Thyroid gland (tissue), 4 donors: ENCODE data around the gene NIP7. TPM values are rescaled to one million over a fixed set of nuclear protein-coding genes. Genes with fewer than 3 reads are reported as not detected.
A peak's percentile ranks its signal among the peaks of the same experiment; 100 is the strongest.

Experiments
- DNase-seq, 2 donors: peaks; one replicate each; pipeline ENCODE4 v3.0.0-alpha.2; 2019
- H3K27ac ChIP-seq, 3 donors: fragments of 200-600 bp; sonication (generic); 1 replicate in 2 of 3; 2 replicates in 1 of 3; pipeline ENCODE4 v1.5.1; 2016 to 2019; ENCODE audit warnings: mild to moderate bottlenecking in 1 of 3, moderate library complexity in 1 of 3
- H3K27me3 ChIP-seq: fragments of 200-600 bp; sonication (generic); one replicate; pipeline ENCODE4 v1.5.1; 2019
- H3K36me3 ChIP-seq, 2 donors: fragments of 200-600 bp; sonication (generic); one replicate each; pipeline ENCODE4 v1.5.1; 2016 to 2019
- H3K4me1 ChIP-seq, 2 donors: fragments of 200-600 bp; sonication (generic); one replicate each; pipeline ENCODE4 v1.5.1; 2017 to 2019
- H3K4me3 ChIP-seq, 3 donors: fragments of 200-600 bp; sonication (generic); replicated peaks in 1 of 3; 1 replicate in 2 of 3; 2 replicates in 1 of 3; pipeline ENCODE4 v1.5.1; 2016; ENCODE audit warnings: mild to moderate bottlenecking in 1 of 3
- H3K9me3 ChIP-seq: fragments of 200-600 bp; sonication (generic); one replicate; pipeline ENCODE4 v1.5.1; 2017
- CTCF ChIP-seq, 6 experiments: fragments of 200-600 bp in 3 of 6; fragments of 450-650 bp in 3 of 6; sonication (generic) in 3 of 6; IDR thresholded peaks; one replicate each; pipeline ENCODE4 v1.5.1; 2016 to 2019; ENCODE audit warnings: antibody characterized with exemption in 6 of 6, mild to moderate bottlenecking in 2 of 6, inconsistent platforms in 1 of 6, moderate library complexity in 1 of 6
- POLR2A ChIP-seq, 2 donors: fragments of 450-650 bp; IDR thresholded peaks; one replicate each; pipeline ENCODE4 v1.6.1; 2017; ENCODE audit warnings: antibody characterized with exemption in 2 of 2, mild to moderate bottlenecking in 2 of 2, moderate library complexity in 1 of 2
- WGBS, 2 donors: methylation state at CpG; one replicate each; pipeline ENCODE4 v1.1.5; 2017; 5-methylcytosine and 5-hydroxymethylcytosine counted together
- intact Hi-C: fragments of 100-400 bp; cut with DNase I; formaldehyde crosslinking; loops from one replicate; pipeline ENCODE4 v1.15.1; 2023
- total RNA-seq, 4 donors: library from RNA; depleted of rRNA; stranded (reverse); fragments of >200 nt; gene quantifications; one replicate each; pipeline ENCODE4 v1.2.3, GENCODE V29; 2016

The NIP7 gene
- total RNA-seq, 4 donors from 2014 or later, result 9.8 to 17.5 (median 14.7) TPM

- DNase-seq, result peak; percentile 96
- H3K4me3 ChIP-seq, result peak within 1 kb of the TSS; percentile 73 to 76 (median 76)
- TF ChIP-seq POLR2A (IDR thresholded peaks at IDR 0.05) (peak; percentile 15 to 80), CTCF (IDR thresholded peaks at IDR 0.05) (peak in 1 of 6 experiments; percentile 17)
- intact Hi-C loops, result loop anchor here (10.0 kb wide), 1 partner anchor 54 kb away; the partner anchor contains the start of gene TERF2
- H3K9me3 ChIP-seq, result no peaks in the 10 kb centered on the region
- H3K4me1 ChIP-seq, result peaks cover 39 to 49% of the 10 kb centered on the region in 2 donors
- H3K27ac ChIP-seq, result peak within 1 kb of the TSS; percentile 82 to 90 (median 84)
- no peaks in the 10 kb centered on the region for H3K27me3 ChIP-seq
- peaks cover 25 to 37% of the 10 kb centered on the region in 2 donors for H3K36me3 ChIP-seq
- 4 to 8% methylated on average over 6 to 7 of the region's 93 CpGs for WGBS, 2 donors
Measured at GRCh38 chr16:69330286-69331109, 9.1 kb upstream of the NIP7 start, which contains the start of gene PDF. Gene PDF, minus strand, starts transcription at chr16:69330588. Its CDS starts 18 bp downstream, at chr16:69330570.

DNA sequence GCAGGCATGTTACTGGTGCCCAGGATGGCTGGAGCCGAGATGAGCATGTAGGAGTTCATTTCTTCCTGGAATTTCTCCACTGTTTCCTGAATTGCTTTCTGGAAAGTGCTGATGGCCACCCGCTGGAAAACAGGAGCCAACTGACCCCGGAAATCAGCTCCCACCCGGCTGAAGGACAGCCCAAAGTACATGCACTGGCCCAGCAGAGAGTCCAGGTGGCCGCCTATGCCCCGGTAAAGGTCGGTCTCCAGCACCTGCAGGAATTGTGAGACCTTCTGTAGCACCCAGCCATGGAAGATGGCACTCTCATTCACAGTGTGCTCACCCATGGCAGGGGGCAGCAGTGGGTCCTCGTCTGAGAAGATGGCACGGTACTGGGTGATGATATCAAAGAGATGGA lies 4.9 kb upstream of the NIP7 start:
- H3K4me3 ChIP-seq, result no peak overlapping the region
- WGBS, 2 donors, result 87 to 94% methylated on average over 3 to 9 of the region's 9 CpGs
- DNase-seq, result no peak
- H3K9me3 ChIP-seq, result no peaks in the 10 kb centered on the region
- intact Hi-C loops, result loop anchor here (10.0 kb wide), 1 partner anchor 50 kb away; the partner anchor contains the start of gene TERF2
- no peaks in the 10 kb centered on the region for H3K27me3 ChIP-seq
- H3K27ac ChIP-seq, result no peak overlapping the region
- H3K4me1 ChIP-seq, result peaks cover 10 to 23% of the 10 kb centered on the region in 2 donors
- peaks cover 27 to 41% of the 10 kb centered on the region in 2 donors for H3K36me3 ChIP-seq
- no peak for TF ChIP-seq CTCF (IDR thresholded peaks at IDR 0.05)
- TF ChIP-seq POLR2A (IDR thresholded peaks at IDR 0.05), result no peak

DNA sequence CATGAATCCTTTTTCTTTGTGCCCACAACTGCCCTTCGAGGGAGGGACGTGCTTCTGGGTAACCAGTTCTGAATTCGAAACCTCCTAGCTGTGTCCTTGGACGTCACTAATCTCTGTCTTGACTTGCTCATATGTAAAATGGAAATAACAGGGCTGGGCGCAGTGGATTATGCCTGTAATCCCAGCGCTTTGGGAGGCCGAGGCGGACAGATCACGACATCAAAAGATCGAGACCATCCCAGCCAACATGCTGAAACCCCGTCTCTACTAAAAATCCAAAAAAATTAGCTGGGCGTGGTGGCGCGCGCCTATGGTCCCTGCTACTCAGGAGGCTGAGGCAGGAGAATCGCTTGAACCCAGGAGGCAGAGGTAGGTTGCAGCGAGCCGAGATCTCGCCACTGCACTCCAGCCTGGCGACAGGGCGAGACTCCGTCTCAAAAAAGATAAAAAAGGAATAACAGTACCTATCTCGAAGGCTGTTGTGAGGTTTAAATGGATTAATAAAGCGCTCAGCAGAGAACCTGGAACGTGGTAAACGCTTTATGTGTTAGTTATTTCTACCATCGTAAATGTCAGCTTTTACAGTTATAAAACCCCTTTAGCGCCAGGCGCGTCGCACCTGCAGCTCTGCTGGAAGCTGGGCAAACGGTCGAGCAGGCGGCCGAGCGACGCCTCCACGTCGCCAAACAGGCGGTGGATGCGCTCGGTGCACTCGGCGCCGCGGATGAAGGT lies 849 bp upstream of the NIP7 start:
- Histone ChIP-seq H3K4me1 (peaks cover 19 to 24% of the 10 kb centered on the region in 2 donors), H3K36me3 (peaks cover 32 to 39% of the 10 kb centered on the region in 2 donors), H3K27ac (peak overlapping the region; percentile 70 to 94 (median 85)), H3K27me3 (no peaks in the 10 kb centered on the region), H3K4me3 (peak overlapping the region; percentile 64 to 82 (median 76)), H3K9me3 (no peaks in the 10 kb centered on the region)
- intact Hi-C loops, result loop anchor here (10.0 kb wide), 1 partner anchor 46 kb away; the partner anchor contains the start of gene TERF2
- peak in 1 of 2 donors; percentile 64 for DNase-seq
- TF ChIP-seq CTCF (IDR thresholded peaks at IDR 0.05) (no peak), POLR2A (IDR thresholded peaks at IDR 0.05) (no peak)
- WGBS, 2 donors, result 22 to 34% methylated on average over 27 to 46 of the region's 46 CpGs

GRCh38 chr16:69340095-69340644 lies 598 bp downstream of the NIP7 start:
- intact Hi-C loops, result no loop called here
- WGBS, 2 donors, result 7 to 8% methylated on average over 14 to 16 of the region's 16 CpGs
- peak overlapping the region; percentile 48 to 82 (median 82) for H3K4me3 ChIP-seq
- TF ChIP-seq POLR2A (IDR thresholded peaks at IDR 0.05) (no peak), CTCF (IDR thresholded peaks at IDR 0.05) (no peak)
- DNase-seq, result no peak
- H3K9me3 ChIP-seq, result no peaks in the 10 kb centered on the region
- peaks cover 19 to 24% of the 10 kb centered on the region in 2 donors for H3K4me1 ChIP-seq
- no peaks in the 10 kb centered on the region for H3K27me3 ChIP-seq
- peaks cover 18 to 26% of the 10 kb centered on the region in 2 donors for H3K36me3 ChIP-seq
- H3K27ac ChIP-seq, result peak overlapping the region in 2 of 3 donors; percentile 85 to 94
